SH-SY5Y (cell line): ENCODE results near the gene TBL3.

Experiments
- GATA2 ChIP-seq: IDR thresholded peaks from 2 replicates; pipeline ENCODE4 v1.6.1; 2011; ENCODE audit warnings: mild to moderate bottlenecking, low read depth, low read length
- GATA3 ChIP-seq: IDR thresholded peaks from 2 replicates; pipeline ENCODE4 v1.6.1; 2011; ENCODE audit warnings: low read depth, mild to moderate bottlenecking, low read length, moderate library complexity

The TBL3 gene

DNA sequence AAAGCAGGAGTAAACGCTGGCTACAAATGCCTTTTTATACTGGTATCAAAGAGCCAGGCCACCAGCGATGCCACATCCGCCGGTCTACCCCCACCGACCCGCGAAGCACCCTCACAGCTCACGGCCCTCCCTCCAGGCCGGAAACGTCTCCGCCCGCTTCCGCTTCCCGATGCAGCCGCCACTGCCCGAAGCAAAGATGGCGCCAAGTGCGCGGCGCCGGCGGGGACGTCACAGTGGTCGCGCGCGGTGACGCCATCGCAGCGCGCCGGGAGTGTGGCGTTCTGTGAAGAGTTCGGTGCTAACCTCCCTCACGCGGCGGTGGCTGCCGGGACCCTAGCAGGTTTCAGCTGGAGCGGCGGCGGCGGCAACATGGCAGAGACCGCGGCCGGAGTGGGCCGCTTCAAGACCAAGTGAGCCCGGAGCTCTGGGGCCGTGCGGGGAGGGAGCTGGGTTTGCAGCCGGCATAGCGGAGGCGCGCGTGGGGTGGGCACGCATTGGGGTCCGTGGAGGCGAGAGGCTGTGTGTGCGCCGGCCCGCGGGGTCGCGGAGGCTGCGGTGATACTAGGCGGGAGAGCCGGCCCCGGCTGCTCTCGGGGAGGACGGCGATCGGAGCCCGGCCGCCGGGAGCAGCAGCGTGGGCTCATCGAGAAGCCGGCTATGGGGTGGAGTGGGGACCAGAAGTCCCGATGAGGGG lies at the start of gene TBL3:
Gene TBL3, plus strand, starts transcription at position 258 of the 694 bp plus-strand sequence. Its CDS starts 112 bp downstream, at position 370.
- no peak for TF ChIP-seq GATA3
- peak; percentile 15; the same call in 1 of the 2 replicates for TF ChIP-seq GATA2

DNA sequence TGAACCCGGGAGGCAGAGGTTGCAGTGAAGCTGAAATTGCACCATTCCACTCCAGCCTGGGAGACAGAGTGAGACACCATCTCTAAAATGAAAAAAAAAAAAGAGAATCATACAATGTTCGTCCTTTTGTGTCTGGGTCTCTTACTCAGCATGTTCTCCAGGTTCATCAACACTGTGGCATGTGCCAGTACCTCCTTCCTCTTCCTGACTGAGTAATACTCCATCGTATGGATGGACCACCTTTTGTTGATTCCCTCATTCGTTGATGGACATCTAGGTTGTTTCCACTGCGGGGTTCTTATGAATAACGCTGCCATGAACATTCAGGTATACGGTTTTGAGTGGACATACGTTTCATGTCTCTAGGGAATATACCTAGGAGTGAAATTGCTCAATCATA lies 49.5 kb upstream of the TBL3 start:
- TF ChIP-seq GATA3 (no peak), GATA2 (no peak)

DNA sequence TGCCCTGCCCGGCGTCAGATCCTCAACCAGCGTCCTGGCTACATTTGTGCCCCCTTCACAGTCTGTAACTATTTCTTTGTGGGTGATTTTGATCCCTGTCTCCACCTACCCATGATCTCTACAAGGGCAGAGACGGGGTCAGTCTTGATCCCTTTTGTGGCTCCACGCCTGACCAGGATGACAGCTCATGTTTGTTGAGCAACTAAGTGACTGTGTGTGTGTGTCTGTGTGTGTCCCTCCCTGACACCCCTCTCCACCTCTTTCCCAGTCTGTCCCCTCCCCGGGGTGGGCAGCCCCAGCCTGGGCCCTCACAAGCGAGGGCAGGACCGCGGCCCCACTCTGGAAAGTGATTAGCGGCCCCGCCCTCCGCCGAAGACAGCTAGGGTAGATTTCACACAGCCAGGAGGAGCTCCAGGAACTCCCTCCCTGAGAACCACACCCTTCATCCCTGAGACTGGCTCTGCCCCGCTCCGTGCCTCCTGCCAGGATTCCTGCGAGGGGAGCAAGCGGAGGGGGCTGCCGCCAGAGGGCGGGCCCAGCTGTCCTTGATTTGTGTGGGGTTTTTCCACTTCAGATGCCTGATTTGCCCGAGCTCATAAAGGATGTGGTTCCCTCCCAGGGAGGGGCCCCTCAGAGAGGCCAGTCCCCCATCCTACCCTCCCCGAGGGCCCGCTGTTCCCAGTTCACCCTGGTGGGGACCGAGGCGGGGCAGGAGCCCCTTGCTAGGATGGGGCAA lies 48.4 kb upstream of the TBL3 start:
- TF ChIP-seq GATA2, result no peak
- TF ChIP-seq GATA3, result no peak

DNA sequence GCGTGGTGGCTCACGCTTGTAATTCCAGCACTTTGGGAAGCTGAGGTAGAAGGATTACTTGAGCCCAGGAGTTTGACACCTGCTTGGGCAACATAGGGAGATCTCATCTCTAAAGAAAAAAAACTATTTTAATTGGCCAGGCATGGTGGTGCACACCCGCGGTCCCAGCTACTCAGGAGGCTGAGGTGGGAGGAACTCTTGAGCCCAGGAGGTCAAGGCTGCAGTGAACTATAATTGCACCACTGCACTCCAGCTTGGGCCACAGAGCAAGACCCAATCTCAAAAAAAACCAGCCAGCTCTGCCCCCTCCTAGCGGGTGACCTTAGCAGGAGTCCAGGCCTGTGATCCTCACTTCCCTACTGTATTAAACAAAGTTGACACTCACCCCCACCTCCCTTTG lies 47.8 kb upstream of the TBL3 start:
- TF ChIP-seq GATA3 (no peak), GATA2 (no peak)

DNA sequence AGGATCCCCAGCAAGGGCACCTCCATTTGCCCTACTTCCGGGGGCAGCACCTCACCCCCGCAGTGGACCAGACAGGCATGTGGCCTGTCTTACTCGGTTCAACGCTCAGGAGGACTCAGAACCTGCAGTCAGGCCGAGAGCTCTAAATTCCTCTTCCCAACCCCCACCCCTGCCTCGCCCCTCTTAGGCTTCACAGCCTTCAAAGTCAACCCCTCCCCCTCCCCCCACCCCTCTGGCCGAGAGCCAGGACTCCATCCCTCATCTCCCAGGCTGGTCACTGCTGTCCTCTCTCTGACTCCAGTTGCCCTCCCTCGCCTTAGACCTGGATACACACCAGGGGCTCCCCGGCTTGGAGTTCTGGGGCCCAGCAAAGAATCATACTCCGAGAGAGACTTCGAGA lies 45.6 kb upstream of the TBL3 start:
- TF ChIP-seq GATA3 (no peak), GATA2 (no peak)

DNA sequence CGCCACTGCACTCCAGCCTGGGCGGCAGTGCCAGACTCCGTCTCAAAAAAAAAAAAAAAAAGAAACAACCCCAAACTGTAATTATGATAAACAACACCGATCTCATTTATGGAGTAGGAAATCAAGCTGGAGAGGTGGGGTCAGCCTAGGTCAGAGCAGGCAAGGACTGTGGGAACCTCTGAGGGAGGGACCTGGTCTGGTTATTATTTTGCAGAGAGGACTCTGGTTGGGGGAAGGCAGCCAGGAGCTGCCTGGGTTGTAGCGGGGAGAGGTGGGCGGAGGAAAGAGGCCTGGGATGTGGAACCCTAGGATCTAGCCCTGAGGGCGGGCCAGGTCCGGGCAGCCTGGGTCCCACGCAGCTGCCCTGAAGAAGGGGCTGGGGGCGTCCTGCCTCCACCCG lies 42.7 kb upstream of the TBL3 start:
- TF ChIP-seq GATA3 (no peak), GATA2 (no peak)

DNA sequence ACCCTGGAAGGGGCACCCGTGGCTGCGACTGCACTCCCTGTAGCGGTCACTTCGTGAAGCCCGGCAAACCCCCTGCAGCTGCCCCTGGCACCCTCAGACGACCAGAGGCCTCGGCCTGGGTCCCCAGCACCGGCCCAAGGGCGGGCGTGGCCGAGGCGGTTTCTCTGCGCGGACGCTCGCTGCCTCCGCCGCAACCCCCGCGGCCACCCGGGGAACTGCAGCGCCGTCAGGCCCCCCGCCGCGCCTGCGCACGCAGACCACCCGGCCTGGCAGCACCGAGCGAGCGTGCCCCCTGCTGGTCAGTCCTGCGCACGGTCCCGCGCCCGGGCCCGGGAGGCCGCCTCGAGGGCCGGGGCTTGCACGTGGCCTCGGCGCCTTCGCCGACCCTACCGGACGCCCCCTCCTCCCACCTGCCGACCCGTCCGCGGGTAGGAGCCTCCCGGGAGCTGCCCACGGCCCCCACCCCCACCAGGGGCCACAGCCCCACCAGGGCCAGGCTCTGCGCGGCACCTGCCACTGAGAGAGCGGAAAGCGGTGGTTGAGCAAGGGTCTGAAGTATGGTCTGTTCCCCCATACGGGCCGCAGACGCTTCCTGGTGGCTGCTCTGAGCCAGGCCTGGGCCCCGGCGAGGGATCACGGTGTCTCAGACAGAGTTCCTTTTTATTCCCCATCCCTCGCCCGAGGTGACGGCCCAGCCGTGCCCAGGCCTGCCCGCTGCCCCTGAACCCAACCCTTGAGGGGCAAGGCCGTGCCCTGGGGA lies 42.1 kb upstream of the TBL3 start:
- TF ChIP-seq GATA3 (no peak), GATA2 (no peak)

DNA sequence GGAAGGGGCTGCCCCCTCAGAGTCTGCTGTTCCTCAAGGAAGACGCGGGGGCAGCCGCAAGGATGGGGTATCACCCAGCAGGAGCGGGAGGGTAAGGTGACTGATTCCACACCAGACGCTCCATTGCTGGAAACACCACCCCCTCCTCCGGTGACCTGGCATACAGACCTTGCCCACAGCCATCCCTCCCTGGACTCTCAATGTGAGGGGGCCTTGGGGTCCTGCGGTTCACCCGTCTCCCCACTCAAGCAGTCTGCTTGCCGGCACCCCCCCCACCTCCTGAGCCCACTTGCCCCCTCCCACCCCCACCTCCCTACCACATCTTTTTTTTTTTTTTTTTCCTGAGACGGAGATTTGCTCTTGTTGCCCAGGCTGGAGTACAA lies 41.5 kb upstream of the TBL3 start:
- TF ChIP-seq GATA2 (no peak), GATA3 (no peak)

DNA sequence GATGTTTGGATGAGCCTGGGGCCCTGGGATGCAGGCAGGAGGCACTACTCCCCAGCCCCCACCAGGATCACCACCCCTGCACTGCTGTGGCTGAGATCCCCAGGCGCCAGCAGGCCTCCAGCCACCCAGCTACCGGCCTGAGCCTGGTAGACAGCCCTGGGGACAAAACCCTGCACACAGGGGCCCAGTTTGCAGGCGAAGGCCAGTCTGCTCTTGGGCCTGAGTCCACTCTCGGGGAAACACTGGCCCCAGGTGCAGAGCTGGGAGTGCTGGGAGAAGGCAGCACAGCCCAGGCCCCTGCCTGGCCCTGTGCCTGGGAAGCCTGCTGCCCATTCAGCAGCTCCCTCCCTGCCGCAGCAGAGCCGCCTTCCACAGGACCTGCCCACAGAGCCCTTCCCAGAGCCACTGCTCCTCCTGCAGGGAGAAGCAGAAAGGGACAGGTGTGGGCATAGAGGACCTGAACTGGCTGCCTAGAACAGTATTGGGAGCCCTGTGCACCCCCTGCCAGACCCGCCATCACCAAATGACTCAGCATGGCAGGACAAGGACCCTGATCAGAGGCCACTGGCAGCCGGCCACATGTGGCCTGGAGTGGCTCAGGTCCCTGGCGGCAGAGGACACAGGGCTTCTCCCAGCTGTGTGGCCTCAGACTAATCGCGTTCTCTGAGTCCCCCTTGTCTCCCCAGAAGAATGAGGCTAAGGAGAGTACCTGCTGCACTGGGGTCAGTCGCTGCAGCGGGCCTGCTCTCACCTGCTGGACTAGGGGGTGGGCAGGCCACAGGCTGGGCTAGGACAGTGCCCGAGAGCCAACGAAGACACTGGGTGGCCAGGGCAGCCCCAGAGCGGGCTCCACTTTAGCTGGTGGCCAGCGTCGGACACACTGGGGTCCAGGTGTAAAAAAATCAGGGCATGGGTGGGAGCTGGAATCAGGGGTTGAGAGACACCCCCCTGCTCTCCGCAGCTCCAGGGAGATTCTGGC lies 39.5 kb upstream of the TBL3 start:
- TF ChIP-seq GATA3 (no peak), GATA2 (no peak)

DNA sequence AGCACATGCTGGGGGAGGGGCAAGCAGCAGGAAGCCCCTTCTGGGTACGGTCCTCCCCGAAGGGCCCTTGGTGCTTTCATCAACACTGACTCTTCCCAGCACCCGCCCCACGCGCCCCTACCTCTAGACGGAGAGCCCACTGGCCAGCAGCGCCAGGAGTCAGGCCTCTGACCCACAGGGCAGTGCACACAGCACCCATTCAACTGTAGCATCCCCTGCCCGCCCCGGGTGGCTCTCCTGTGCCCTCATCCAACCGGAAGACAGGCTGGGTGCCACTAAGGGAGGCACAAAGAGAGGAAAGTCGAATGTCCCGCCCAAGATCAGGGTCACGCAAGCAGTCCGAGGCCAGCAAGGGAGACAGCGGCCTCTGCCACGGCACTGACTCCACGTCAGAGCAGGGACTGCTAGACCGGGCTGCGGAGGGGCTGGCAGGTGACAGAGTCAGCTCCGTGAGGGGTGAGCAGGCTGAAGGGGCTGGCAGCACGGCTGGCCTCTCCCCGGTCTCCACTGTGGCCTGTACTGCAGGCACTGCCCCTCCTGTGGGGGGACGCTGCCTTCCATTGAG lies 38.7 kb upstream of the TBL3 start:
- TF ChIP-seq GATA3 (no peak), GATA2 (no peak)

DNA sequence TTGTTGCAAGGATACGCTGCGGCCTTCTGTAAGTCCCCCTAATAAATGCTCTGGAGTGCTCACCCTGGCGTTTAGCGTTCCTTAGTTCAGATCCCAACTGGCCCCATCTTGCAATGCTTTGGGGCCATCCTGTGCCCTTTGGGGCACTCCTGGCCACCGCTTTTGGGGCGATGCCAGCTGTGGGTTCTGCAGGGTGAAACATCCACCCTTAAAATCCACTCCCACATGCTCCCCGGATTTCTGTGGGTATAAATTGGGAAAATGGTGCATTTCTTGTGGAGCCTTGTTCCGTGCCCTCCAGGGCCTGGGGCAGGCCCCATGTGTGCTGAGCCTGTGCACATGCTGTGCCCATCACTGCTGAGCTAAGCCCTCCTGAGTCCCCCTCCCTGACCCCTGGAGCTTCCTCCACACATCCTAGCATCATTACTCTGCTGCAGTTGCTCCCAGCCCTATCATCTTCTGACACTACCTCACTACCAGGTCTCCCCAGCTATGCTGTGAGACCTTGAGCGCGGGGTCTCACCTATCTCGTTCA lies 34.8 kb upstream of the TBL3 start:
- TF ChIP-seq GATA3, result no peak
- no peak for TF ChIP-seq GATA2

DNA sequence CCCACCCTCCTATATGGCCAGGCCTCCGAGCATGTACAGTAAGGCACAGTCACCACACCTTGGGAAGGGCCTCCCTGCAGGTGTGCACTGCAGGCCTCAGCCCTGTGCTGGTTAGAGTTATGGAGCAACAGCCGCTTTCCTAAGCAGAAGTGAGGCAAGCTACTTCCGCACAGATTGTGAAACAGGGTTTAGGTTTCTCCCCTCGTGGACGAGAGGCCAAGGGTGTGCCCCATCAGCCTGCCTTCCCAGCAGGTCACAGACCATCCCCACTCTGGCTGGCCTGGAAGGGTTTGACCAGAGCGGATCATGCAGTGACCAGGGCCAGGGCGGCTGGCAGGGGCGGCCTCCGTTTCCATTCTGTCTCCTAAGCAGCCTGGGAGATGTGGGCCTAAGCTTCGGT lies 33.5 kb upstream of the TBL3 start:
- no peak for TF ChIP-seq GATA2
- no peak for TF ChIP-seq GATA3

DNA sequence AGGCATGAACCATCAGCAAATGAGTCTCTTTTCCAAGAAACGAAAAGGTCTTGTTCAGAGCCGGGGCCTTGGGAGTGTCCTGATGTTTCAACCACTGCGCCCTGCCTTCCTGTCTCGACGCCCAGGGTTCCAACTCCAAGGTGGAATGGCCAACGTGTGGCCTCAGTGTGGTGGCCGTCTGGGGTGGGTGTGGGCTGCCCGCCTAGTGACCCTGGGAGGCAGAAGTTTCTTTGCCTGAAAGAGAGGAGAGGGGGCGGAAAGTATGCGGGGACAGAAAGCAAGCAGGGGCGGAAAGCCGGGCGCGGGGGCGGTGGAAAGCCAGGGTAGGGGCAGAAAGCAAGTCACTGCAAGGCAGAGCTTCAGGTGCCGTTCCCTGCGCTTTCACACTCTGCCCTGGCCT lies 32.9 kb upstream of the TBL3 start:
- no peak for TF ChIP-seq GATA3
- TF ChIP-seq GATA2, result no peak
